Vagina (tissue), 2 donors: ENCODE data around the gene HAS3.

Experiments
- POLR2A ChIP-seq, 2 donors: fragments of 450-650 bp; IDR thresholded peaks; one replicate each; pipeline ENCODE4 v1.6.1; 2017; ENCODE audit warnings: antibody characterized with exemption in 2 of 2, mild to moderate bottlenecking in 2 of 2, moderate library complexity in 2 of 2
- TF ChIP-seq, protein P1 (sequence below), 3 experiments: fragments of 450-650 bp in 2 of 3; fragments of 200-600 bp in 1 of 3; sonication (generic) in 1 of 3; IDR thresholded peaks; one replicate each; pipeline ENCODE4 v1.5.1; 2017 to 2019; ENCODE audit warnings: antibody characterized with exemption in 3 of 3, mild to moderate bottlenecking in 2 of 3, moderate library complexity in 2 of 3

GRCh38 chr16:69131167-69131838 is 25.9 kb downstream of the HAS3 start:
- no peak for TF ChIP-seq POLR2A (IDR thresholded peaks at IDR 0.05)
- TF ChIP-seq, protein P1, sequence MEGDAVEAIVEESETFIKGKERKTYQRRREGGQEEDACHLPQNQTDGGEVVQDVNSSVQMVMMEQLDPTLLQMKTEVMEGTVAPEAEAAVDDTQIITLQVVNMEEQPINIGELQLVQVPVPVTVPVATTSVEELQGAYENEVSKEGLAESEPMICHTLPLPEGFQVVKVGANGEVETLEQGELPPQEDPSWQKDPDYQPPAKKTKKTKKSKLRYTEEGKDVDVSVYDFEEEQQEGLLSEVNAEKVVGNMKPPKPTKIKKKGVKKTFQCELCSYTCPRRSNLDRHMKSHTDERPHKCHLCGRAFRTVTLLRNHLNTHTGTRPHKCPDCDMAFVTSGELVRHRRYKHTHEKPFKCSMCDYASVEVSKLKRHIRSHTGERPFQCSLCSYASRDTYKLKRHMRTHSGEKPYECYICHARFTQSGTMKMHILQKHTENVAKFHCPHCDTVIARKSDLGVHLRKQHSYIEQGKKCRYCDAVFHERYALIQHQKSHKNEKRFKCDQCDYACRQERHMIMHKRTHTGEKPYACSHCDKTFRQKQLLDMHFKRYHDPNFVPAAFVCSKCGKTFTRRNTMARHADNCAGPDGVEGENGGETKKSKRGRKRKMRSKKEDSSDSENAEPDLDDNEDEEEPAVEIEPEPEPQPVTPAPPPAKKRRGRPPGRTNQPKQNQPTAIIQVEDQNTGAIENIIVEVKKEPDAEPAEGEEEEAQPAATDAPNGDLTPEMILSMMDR (IDR thresholded peaks at IDR 0.05): no peak
